Stimulated activated CD8-positive, alpha-beta memory T cell treated with anti-CD3 and anti-CD28 coated beads, Interleukin-15, amount 100 ng/mL, for 48 hours (primary cell): ENCODE results near the gene CDH12.
"Not testable (repeated sequence)": the region's sequence is repeated elsewhere in the genome, so short reads cannot be mapped to it uniquely, and the experiment has no call there.

Source experiments
- DNase-seq, 2 donors: peaks; one replicate each; pipeline ENCODE4 v3.0.0-alpha.2; 2020; ENCODE audit warnings: low read depth in 2 of 2

CDH12 gene

DNA sequence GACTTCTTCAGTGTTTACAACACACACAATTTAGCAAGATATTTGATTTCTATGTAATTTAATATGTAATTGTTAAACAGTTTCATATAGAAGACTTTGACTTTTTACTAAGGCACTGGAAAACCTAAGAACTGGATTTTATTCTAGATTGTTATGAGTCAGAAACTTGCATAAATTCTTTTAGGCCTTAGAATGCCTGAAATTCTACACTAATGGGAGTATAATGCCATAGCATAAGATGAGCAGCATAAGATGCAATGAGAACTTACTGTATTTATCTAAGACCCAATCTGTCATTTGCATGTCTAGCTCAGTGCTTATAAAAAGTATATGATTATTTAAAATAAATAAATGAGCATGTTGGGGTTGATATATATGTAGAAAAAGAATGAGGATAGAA, 285.2 kb downstream of the CDH12 start:
- no peak for DNase-seq

DNA sequence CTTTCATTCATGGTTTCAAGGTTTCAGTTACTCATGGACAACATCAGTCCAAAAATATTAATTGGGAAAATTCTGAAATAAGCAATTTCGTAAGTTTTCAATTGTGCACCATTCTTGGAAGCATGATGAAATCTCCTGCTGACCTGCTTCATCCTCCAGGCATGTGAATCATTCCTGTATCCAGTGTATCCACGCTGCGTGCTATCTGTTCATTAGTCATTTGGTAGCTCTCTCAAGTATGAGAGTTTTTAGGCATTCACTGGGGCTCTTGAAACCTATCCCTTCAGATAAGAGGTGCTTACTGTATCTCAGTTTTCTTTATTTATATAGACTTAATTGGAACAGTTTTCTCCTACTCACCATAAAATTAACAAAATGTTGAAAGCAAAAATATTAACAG, 293.0 kb downstream of the CDH12 start:
- DNase-seq, result no peak

DNA sequence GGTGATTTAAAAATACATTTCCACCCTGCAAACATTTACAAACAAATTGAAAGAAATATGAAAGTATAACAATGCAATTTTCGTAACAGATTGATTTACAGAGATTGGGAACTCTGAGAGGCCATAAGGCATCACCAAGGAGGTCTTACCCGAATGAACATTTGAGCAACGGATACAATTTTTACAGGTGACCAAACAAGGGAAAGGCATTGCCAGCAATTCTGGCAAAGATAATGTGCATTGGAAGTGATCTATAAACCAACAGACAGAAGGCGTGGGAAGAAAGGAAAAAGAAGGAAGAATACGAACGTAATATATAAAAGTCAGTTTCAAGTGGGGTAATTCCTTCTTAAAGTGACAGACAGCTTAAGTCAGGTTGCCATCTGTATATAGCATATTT, 295.9 kb downstream of the CDH12 start:
- no peak for DNase-seq

DNA sequence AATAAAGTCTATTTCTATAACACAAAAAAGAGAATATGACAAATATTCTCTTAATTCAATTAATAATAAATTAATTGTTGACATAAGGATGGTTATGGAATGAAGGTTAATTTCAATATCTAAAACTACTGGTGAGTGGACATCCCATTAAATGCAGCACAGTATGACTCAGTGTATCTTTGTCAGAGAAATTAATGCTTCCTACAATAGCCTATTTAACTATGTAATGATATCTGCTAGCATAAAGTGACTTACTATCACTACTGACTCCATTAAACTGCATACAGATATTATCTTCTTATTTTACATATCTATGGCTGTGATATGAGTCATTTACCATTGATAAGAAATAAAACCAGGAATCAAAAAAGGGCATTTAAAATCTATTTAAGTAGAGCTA, 298.7 kb downstream of the CDH12 start:
- DNase-seq, result no peak

DNA sequence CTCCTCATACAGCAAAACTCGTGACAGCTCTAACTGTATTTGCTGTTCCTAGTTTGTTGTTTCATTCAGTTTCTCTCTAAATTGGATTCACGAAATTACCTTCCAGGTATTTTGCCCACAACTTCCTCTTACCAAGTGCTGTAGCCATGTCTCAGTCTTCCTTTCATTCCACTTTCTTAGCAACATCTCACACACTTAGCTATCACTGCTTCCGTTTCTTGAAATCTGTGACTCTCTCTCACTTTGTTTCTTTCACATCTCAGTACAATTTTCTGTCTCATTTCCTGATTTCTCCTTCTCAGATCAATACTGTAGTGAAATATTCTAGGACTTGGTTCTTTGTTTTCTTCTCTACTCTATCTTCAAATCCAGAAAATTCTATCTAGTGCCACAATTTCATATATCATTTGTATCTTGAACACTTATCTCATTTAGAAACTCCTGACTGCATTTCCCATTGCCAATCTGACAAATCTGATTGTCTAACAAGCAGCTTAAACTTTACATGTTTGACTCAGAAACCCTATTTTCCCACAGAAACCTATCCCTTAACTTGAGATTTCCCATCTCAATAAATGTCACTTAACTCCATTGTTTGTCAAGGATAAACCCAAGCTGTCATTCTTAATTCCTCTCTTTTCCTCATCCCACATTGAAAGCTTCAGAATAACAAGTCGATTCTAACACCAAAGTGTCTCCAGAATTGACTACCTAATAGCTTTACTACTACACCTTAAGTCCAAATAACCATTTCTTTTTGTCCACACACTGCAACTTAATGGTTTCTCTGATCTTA, 303.1 kb downstream of the CDH12 start:
- no peak for DNase-seq

DNA sequence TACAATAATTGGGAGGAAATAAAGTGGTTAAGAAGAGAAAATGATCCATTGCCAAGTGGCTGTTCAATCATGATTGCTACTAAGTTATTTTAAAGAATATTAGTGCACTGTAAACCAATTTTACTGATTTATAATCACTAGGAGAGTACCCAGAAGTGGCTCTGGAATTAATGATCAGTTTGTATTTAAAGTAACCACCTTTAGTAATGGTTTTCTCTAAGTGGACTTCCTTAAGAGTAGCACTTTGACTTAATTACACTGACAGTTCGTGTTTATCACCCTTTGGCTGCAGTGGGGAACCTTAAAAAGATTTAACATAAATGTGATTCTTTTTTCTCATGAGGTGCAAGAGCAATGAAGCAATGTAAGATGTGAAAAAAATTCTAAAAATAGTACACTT, 310.8 kb downstream of the CDH12 start:
- DNase-seq, result no peak

DNA sequence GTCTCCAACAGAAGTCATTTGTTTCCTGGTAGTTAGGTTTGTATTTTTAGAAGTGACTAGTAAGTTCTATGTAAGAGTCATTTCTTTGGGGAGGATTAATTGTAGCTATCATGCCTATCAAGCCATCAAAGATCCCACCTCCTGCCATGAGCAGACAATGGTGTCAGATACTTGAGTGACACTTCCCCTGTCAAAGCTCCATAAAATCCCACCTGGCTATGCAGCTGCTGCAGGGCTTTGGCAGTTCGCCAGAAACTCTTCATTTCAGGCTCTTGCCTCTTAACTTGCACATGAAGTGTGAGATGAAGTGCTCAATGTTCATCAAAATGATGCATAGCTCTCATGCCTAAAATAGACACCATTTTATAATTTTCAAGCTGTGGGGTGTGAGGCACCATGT, 312.1 kb downstream of the CDH12 start:
- no peak for DNase-seq

DNA sequence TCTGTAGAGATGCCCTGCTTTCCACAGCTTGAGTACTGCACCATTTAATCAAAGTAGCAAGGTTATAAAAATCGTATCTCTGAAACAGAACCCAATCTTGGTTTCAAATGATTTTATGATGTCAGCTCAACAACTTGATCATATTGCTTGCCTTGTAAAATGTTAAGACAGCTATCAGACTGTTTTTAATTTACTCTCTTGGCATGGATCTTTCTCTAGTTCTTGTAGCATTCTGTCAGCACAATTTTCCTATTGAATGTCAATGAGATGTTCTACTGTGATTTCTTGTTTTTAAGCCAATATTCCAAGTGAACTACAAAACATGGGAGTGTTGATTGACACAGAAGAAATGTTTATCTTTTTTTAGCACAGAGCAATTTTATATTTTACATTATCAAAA, 313.4 kb downstream of the CDH12 start:
- no peak for DNase-seq

DNA sequence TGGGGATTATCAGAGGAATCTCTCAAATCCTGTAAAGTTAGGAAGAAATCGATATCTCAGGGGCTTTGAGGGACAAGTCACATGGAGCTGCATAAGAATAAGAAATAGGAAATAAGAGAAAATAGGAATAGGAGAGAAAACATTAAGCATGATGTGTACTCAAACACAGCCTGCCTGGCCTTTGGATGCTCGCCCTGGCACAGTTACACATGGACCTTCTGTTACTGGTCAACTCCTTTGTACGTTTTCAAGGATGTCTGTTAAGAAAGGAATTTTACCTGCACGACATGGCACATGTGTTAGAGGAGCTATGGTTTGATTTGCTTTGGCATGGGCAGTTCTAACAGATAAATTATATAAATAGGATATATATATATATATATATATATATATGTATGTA, 321.2 kb downstream of the CDH12 start:
- DNase-seq, result no peak

DNA sequence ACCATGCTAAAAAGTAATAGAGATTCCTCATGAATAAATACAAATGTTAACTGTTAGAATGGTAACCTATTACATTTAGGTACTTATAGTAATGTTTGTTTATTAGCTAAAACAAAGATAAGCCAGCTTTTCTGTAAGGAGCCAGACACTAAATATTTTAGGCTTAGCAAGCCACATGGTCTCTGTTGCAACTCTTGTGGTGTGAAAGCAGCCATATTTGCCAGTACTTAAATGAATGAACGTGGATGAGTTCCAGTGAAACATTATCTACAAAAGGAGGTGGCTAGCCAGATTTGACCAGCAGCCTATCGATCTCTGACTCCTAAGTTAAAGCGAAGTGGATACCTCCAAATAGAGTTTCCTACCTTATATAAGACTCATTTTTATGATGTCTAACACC, 331.6 kb downstream of the CDH12 start:
- no peak for DNase-seq

DNA sequence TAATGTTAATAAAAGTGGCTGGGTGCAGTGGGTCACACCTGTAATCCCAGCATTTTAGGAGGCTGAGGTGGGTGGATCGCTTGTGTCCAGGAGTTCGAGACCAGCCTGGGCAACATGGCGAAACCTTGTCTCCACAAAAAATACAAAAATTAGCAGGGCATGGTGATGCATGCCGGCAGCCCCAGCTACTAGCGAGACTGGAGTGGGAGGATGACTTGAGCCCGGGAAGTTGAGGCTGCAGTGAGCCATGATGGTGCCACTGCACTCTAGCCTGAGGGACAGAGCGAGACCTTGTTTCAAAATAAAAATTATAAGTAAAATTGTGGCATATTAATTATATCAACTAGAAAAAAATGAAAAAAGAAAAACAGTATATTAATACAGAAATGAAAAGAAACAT, 336.6 kb downstream of the CDH12 start:
- not testable (repeated sequence) for DNase-seq

DNA sequence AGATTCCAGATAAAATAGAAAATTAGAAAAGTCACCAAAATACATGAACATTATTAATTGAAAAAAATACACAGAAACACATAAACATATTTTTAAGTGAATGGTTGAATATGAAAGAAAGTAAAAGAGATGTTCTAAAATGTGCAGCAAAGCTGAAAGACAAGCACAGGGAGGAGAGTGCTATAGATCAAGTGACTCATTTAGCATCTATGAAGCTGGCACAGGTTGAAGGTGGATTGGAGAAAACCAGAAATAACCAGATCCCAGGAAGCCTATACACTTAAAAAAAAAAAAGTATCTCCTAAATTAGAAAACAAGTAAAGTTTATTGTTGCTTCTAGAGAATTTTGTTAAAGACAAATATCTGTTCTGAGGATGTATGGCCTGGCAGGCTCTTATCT, 338.9 kb downstream of the CDH12 start:
- no peak for DNase-seq

DNA sequence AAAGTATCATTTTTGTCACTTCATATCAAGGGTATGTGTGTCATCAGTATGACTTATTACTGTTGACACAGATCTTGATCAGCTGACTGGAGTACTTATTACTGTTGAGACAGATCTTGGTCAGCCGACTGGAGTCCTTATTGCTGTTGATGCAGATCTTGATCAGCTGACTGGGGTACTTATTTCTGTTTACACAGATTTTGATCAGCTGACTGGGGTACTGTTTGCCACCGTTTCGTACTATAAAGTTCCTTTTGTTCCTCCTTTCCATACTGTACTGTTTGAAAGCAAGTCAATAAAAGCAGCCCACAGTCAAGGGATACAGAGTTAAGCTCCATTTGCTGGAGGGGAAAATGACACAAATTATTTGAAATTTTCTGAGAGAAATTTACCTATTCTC, 347.3 kb downstream of the CDH12 start:
- no peak for DNase-seq

DNA sequence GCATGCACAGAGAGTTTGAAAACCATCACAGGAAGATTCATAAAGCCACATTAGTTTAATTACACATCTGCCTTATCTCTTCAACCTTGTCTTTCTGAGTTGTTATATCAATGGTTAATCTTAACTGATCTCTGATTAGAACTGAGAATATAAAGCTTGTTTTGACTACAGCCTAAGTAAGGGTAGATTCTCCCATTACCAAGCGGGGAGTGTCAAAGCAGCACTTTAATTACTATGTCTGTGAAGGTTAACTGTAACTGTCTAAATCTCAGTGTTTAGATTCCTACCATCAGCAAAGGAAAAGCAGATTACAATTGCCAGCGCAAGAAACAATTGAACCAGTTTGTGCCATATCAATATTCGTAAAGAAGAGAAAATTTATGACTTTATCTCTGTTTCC, 348.7 kb downstream of the CDH12 start:
- DNase-seq, result no peak

DNA sequence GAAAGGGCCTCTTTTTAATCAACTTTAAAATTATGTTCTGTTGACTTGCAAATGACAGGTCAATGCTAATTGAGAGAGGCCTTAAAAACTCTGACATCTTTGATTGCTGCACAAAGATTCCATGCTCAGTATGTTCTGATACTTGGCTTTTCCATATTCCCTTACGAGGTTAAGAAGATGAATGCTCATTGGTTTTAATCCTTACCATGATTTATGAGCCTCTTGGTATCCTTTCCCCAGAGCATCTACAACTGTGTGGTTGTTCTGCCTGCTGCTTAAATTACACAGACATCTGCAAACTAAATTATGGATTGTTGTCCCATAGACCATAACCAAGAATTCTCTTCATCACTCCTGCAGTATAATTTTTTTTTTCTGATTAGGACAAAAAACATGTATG, 352.6 kb downstream of the CDH12 start:
- no peak for DNase-seq

DNA sequence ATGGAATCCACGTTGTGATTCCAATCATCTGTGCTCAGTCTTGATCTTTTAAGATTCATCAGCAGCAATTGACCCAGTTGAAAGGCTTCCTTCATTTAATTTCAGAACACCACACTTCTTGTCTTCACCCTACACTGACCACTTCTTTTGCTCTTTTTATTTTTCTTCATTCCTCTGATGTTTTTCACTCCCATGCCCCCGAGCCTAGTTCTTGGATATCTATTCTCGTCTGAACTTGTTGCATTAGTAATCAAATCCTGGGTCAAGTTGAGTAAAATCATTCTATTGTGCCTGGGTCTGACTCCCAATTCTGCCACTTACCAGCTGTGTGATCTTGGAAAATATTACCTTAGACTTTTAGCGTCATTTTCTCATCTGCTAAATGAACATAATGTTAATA, 356.5 kb downstream of the CDH12 start:
- DNase-seq, result no peak

DNA sequence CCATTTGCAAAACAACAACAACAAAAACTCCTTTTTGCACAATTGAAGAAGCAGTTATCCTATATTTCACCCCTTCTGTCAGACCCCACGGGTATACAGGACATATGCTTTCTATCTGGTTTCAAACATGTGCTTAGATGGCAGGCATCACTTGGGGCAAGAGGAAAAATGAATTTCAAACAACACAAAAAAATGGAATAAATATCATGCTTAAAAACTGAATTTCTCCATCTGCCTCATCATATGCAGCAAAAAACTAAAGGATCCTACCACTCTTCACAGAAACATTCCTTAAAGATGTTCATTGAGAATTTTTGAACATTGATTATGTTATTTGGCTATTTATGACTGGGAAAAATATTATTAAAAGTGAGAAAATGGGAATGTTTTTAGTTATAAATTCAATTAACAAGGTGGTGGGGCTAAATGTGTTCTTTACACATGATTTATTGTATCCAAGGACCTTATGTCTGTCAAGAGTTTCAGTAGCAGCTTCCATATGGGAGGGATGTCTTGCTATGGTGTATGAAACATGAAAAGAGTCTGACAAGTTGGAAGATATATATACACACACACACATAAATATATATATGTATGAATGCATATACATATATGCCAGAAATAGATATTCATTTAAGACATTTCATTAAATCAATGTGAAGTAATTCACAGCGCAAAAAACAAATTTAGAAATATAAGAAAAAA, 358.0 kb downstream of the CDH12 start:
- no peak for DNase-seq

DNA sequence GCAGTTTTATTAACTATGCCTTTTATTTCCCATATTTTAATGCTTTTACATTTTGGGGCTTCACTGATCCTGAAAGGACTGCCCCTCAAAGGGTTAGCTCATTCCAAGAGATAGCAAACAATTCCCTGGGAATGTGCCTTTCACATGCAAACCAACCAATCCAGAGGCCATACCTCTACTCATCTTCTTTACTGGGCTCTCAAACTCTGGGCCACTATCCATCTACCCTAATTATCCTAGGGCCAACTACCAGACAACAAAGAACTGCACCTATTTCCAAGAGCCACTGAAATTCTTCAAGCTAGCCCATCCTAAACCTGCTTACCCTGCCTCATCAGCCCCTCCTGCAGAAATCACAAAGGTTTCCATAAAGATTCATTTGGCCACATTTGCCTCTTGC, 364.7 kb downstream of the CDH12 start:
- DNase-seq, result no peak

DNA sequence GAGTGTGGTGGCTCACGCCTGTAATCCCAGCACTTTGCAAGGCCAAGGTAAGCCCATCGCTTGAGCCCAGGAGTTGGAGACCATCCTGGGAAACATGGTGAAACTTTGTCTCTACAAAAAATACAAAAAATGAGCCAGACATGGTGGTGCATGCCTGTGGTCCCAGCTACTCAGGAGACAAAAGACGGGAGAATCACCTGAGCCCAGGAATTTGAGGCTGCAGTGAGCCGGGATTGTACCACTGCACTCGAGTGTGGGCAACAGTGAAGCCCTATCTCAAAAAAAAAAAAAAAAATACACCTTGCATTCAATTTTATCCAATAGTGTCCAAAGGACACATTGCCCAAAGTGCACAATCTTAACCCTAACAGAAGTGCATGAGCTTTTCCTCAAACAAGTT, 372.8 kb downstream of the CDH12 start:
- DNase-seq, result no peak

DNA sequence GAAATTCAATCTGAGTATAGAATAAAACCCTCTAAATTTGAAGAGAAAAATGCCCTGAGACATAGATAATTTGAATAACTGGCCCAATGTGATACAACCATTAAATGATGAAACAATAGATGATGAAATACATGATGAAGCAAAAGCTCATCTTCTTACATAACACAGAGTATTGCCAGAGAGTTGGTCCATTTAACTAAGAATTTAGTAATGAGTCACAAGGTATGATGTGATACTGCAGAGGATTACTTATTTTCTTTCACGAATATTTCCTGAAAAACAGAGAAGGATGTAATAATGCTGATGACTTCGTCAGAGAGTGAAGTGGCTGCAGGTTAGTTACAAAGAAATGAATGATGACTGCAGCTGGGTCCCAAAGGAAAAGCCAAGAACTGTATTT, 379.3 kb downstream of the CDH12 start:
- no peak for DNase-seq

DNA sequence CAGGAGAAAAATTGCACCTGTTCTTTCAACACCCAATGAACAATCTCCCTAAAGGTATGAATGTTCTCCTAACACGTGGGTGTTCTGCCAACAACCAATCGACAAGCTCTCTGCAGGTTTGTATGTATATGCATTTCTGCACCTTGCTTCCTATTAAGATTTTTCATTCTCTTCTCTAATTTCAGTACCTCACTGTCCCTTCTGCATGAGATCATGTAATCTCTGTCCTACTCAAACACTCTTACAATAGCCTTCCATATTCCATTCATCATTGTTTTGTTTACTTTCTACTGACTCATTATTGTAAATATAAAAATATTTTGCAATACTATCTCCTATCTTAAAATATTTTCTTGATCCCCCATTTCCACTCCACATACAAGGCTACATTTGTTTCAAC, 382.0 kb downstream of the CDH12 start:
- no peak for DNase-seq

DNA sequence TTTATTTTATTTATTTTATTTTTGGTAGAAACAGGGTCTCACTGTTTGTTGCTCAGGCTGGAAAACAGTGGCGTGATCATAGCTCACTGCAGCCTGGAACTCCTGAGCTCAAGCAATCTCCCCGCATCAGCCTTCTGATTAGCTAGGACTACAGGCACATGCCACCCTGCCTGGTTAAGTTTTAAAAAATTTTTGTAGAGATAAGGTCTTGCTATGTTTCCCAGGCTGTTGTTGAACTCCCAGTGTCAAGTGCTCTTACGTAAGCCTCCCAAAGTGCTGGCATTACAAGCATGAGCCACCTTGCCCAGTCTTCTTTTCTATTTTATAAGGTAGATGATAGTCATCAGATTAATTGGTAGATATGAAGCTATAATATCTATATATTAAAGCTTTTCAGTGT, 382.7 kb downstream of the CDH12 start:
- no peak for DNase-seq

DNA sequence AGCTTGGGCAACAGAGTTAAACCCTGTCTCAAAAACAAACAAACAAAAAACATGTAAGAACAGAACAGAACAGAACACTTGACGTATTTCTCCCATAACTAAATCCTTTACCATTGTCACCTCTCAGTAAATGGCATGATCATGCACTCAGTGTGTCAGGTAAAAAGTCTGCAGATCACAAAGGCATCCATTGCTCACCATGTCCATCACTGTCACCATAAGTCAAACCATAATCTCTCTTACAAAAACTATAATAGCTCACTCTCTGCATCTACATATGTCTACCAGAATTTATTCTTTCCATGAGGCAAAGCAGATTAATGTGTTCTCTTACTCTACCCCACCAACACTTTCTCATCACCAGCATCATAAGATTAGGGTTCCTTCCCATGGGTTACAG, 387.5 kb downstream of the CDH12 start:
- DNase-seq, result no peak

DNA sequence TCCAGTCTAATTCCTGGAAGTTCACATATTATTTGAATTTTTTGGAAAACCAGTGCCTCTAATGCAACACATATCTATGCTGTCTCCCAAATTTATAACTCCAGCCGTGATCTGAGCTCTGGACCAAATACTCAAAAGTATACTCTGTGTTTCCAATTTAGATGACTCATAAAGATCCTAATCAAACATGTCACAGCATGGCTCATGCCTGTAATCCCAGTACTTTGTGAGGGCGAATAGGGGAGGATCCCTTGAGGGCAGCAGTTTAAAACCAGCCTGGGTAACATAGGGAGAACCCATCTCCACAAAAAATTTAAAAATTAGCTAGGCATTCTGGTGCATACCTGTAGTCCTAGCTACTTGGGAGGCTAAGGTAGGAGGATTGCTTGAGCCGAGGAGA, 388.0 kb downstream of the CDH12 start:
- no peak for DNase-seq
